ENCODE data around the gene TMPRSS4.

TMPRSS4 gene

DNA sequence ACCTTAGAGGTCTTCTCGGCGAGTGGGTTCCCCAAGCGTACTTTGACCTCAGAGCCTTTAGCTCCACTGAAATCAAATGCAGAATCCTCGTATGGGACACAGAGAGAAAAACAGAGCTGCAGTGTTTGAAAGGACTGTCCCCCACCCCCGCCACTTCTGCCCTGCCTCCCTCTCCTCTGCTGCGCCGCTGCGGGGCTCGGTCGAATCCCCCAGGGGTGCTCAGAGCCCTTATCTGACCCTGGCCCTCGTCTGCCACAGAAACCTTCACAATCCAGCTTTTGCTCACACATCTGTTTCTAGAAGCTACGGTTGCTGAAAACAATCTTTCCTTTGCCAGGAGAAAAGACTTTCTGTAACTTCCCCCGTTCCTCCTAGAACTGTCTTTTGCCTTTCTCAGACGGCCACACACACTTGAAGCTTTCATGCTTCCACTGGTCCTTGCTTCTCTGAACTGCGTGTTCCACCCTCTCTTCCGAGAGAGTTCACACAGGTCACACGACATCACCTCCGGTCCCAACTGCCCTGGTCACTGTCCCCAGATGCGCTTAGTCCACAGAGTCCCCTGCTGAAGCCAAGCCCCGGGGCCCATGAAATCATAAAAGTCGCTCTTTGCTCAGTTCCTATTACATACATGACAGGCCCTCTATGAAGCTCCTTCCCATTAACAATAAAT lies 6.1 kb downstream of the TMPRSS4 start:
- Histone ChIP-seq H3K4me3 (ENCODE audit: low read length) (no peak overlapping the region), H3K4me1 (ENCODE audit: control insufficient read depth, insufficient read depth, low read length) (no peaks in the 10 kb centered on the region), H3K27me3 (ENCODE audit: control insufficient read depth, insufficient read depth, low read length) (peaks cover 13% of the 10 kb centered on the region), H3K9ac (ENCODE audit: low read depth, low read length) (no peak overlapping the region), H3K9me3 (replicated peaks; ENCODE audit: low read length) (no peaks in the 10 kb centered on the region), H3K36me3 (ENCODE audit: insufficient read depth, low read length) (no peaks in the 10 kb centered on the region), H3K4me2 (ENCODE audit: low read length) (no peak overlapping the region)

GRCh38 chr11:118084247-118084646 lies 7.4 kb downstream of the TMPRSS4 start:
- Histone ChIP-seq H3K9ac (ENCODE audit: low read depth, low read length) (no peak overlapping the region), H3K4me2 (ENCODE audit: low read length) (no peak overlapping the region), H3K4me3 (ENCODE audit: low read length) (no peak overlapping the region), H3K9me3 (replicated peaks; ENCODE audit: low read length) (no peaks in the 10 kb centered on the region), H3K36me3 (ENCODE audit: insufficient read depth, low read length) (no peaks in the 10 kb centered on the region), H3K27me3 (ENCODE audit: control insufficient read depth, insufficient read depth, low read length) (peaks cover 13% of the 10 kb centered on the region), H3K4me1 (ENCODE audit: control insufficient read depth, insufficient read depth, low read length) (no peaks in the 10 kb centered on the region)

DNA sequence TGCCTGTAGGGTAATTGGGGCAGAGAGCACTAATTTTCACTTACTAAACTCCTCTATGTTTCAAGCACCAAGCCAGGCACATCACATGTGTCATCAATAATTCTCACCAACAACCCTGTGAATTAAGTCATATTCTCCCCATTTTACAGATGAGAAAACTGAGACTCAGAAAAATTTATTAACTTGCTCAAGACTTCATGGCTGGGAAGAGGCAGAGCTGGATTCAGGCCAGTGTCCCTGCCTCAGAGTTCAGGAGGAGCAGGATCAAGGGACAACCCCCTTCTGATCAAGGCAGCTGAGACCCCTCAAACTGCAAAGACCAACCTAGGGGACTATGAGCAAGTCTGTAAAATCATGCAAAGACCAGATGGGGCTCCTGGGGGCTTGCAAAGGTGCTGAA lies 7.8 kb downstream of the TMPRSS4 start:
- H3K9me3 ChIP-seq (replicated peaks; ENCODE audit: low read length): no peaks in the 10 kb centered on the region
- no peak overlapping the region for H3K4me3 ChIP-seq (ENCODE audit: low read length)
- H3K36me3 ChIP-seq (ENCODE audit: insufficient read depth, low read length): no peaks in the 10 kb centered on the region
- H3K4me1 ChIP-seq (ENCODE audit: control insufficient read depth, insufficient read depth, low read length): no peaks in the 10 kb centered on the region
- H3K9ac ChIP-seq (ENCODE audit: low read depth, low read length): no peak overlapping the region
- H3K27me3 ChIP-seq (ENCODE audit: control insufficient read depth, insufficient read depth, low read length): peaks cover 11% of the 10 kb centered on the region
- H3K4me2 ChIP-seq (ENCODE audit: low read length): no peak overlapping the region

- Histone ChIP-seq H3K9me3 (replicated peaks; ENCODE audit: low read length) (no peaks in the 10 kb centered on the region), H3K4me3 (ENCODE audit: low read length) (no peak within 1 kb of the TSS), H3K9ac (ENCODE audit: low read depth, low read length) (no peak within 1 kb of the TSS), H3K4me1 (ENCODE audit: control insufficient read depth, insufficient read depth, low read length) (no peaks in the 10 kb centered on the region), H3K27me3 (ENCODE audit: control insufficient read depth, insufficient read depth, low read length) (peaks cover 8% of the 10 kb centered on the region), H3K36me3 (ENCODE audit: insufficient read depth, low read length) (no peaks in the 10 kb centered on the region), H3K4me2 (ENCODE audit: low read length) (no peak within 1 kb of the TSS)
Observed at GRCh38 chr11:118086913-118087768, 10.3 kb downstream of the TMPRSS4 start, which contains the start of gene SMIM35. Gene SMIM35, minus strand, starts transcription at chr11:118086963. Its CDS starts 206 bp downstream, at chr11:118086757.

DNA sequence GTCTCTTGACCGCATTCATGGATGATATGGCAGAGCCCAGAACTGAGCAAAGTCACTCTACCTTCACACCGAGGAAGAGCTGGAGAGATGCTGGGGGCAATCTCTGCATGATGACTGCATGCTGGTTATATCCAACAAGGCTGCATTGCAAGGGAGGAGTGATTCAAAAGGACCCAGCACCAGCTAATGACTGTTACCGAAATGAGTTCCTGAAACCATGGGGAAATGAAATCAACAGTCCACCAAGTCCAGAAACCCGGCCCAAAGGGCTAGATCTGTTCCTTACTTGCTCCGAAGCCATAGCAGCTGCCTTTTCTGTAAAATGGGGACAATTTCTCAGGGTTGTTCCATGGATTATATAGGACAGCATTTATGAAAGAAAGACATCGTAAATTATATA lies 11.1 kb downstream of the TMPRSS4 start:
- no peak overlapping the region for H3K9ac ChIP-seq (ENCODE audit: low read depth, low read length)
- H3K27me3 ChIP-seq (ENCODE audit: control insufficient read depth, insufficient read depth, low read length): peaks cover 4% of the 10 kb centered on the region
- H3K4me1 ChIP-seq (ENCODE audit: control insufficient read depth, insufficient read depth, low read length): no peaks in the 10 kb centered on the region
- H3K9me3 ChIP-seq (replicated peaks; ENCODE audit: low read length): no peaks in the 10 kb centered on the region
- no peak overlapping the region for H3K4me3 ChIP-seq (ENCODE audit: low read length)
- no peaks in the 10 kb centered on the region for H3K36me3 ChIP-seq (ENCODE audit: insufficient read depth, low read length)
- no peak overlapping the region for H3K4me2 ChIP-seq (ENCODE audit: low read length)

DNA sequence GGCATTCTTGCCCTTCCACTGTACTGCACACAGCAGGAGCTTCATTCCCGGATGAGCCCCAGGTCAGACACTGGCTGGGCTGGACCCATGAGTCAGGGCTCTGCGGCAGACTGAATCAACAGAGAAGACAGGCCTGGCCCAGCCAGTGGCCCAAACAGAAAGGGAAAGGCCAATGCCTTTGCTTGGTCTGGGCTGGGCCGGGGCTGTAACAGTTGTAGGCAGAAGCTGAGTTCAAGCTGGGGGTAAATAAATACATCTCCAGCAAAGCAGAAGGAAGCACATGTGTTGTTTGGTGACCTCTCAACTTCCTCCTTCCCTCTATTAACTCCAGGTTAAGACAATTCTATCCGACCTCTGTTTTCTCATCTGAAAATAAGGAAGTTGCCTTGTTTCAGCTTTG lies 11.7 kb downstream of the TMPRSS4 start:
- no peaks in the 10 kb centered on the region for H3K36me3 ChIP-seq (ENCODE audit: insufficient read depth, low read length)
- no peak overlapping the region for H3K9ac ChIP-seq (ENCODE audit: low read depth, low read length)
- no peak overlapping the region for H3K4me2 ChIP-seq (ENCODE audit: low read length)
- no peak overlapping the region for H3K4me3 ChIP-seq (ENCODE audit: low read length)
- no peaks in the 10 kb centered on the region for H3K27me3 ChIP-seq (ENCODE audit: control insufficient read depth, insufficient read depth, low read length)
- H3K9me3 ChIP-seq (replicated peaks; ENCODE audit: low read length): no peaks in the 10 kb centered on the region
- H3K4me1 ChIP-seq (ENCODE audit: control insufficient read depth, insufficient read depth, low read length): no peaks in the 10 kb centered on the region

- H3K9me3 ChIP-seq (replicated peaks; ENCODE audit: low read length): no peaks in the 10 kb centered on the region
- no peak overlapping the region for H3K9ac ChIP-seq (ENCODE audit: low read depth, low read length)
- no peak overlapping the region for H3K4me2 ChIP-seq (ENCODE audit: low read length)
- no peak overlapping the region for H3K4me3 ChIP-seq (ENCODE audit: low read length)
- H3K36me3 ChIP-seq (ENCODE audit: insufficient read depth, low read length): no peaks in the 10 kb centered on the region
- no peaks in the 10 kb centered on the region for H3K27me3 ChIP-seq (ENCODE audit: control insufficient read depth, insufficient read depth, low read length)
- H3K4me1 ChIP-seq (ENCODE audit: control insufficient read depth, insufficient read depth, low read length): no peaks in the 10 kb centered on the region
Observed at GRCh38 chr11:118090545-118091162, 13.8 kb downstream of the TMPRSS4 start.

DNA sequence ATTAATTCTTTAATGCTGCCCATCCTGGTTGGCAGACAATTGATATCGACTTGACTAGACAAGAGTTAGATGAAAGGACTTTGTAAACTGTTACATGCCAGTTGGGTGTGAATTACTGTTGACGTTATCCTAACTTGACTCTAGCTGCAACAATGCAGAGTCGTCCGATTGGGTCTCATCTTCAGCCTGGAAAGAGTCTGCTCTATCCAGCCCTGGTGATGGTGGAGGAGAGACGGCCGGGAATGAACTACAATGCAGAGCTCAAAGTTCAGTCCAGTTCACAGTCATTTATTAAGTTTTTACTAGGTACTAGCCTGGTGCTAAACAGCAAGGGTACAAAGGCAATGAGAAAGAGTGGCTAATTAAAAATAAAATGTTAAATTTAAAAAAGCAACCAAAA lies 14.8 kb downstream of the TMPRSS4 start:
- Histone ChIP-seq H3K36me3 (ENCODE audit: insufficient read depth, low read length) (no peaks in the 10 kb centered on the region), H3K9me3 (replicated peaks; ENCODE audit: low read length) (no peaks in the 10 kb centered on the region), H3K4me3 (ENCODE audit: low read length) (no peak overlapping the region), H3K27me3 (ENCODE audit: control insufficient read depth, insufficient read depth, low read length) (no peaks in the 10 kb centered on the region), H3K9ac (ENCODE audit: low read depth, low read length) (no peak overlapping the region), H3K4me1 (ENCODE audit: control insufficient read depth, insufficient read depth, low read length) (no peaks in the 10 kb centered on the region), H3K4me2 (ENCODE audit: low read length) (no peak overlapping the region)

DNA sequence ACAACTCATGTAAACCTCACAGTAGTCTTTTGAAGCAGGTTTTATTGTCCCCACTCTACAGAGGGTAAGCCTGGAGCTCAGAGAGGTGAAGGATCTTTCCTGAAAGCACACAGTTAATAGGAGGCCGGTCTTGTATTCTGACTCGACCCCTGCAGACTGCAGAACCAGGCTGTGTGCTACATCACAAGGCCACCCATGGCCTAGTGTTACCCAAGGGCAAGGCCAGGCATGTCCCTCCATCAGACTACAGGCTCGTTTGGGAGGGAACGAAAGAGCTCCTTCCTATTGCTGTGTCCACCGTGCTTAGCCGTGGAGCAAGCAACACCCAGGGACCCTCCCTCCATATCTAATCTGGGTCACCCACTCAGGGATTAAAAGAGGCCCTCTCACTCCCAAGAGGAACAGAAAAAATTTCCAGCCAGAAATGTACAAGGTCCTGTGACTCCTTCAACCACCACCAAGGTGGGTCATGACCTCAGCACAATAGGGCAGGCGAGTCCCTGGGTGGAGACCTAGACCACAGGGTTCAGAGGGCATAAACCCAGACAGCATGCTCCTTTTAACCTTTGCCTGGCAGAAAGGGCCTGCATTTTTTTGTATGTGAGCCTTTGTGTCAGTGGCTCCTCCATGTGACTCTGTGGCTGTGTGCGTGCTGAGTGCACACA lies 16.2 kb downstream of the TMPRSS4 start:
- Histone ChIP-seq H3K36me3 (ENCODE audit: insufficient read depth, low read length) (no peaks in the 10 kb centered on the region), H3K4me3 (ENCODE audit: low read length) (no peak overlapping the region)

DNA sequence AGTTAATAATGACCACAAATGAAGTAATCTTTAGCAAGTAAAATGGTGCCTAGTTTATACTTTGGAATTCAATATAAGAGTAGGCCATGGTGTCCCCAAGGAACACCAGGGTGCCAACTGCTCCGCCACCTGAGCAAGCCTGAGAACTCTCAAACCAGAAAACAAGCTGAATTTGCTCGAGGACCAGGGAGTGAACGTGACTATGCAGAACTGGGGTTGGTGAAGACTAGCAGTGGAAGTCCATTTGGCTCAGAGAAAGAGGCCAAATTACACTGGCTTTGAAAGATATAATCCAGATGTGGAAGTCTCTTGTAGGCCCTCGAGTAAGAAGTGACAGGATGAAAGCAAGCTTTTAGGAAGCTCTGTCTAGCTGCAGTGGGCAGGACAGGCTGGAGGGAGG lies 18.6 kb downstream of the TMPRSS4 start:
- no peak overlapping the region for H3K4me3 ChIP-seq (ENCODE audit: low read length)
- H3K27me3 ChIP-seq (ENCODE audit: control insufficient read depth, insufficient read depth, low read length): peaks cover 6% of the 10 kb centered on the region
- no peaks in the 10 kb centered on the region for H3K9me3 ChIP-seq (replicated peaks; ENCODE audit: low read length)
- H3K9ac ChIP-seq (ENCODE audit: low read depth, low read length): no peak overlapping the region
- H3K36me3 ChIP-seq (ENCODE audit: insufficient read depth, low read length): no peaks in the 10 kb centered on the region
- H3K4me2 ChIP-seq (ENCODE audit: low read length): no peak overlapping the region
- no peaks in the 10 kb centered on the region for H3K4me1 ChIP-seq (ENCODE audit: control insufficient read depth, insufficient read depth, low read length)

More for the DNA sequence above, 16.2 kb downstream of the TMPRSS4 start:
- Histone ChIP-seq H3K4me2 (ENCODE audit: low read length) (no peak overlapping the region), H3K9ac (ENCODE audit: low read depth, low read length) (no peak overlapping the region), H3K4me1 (ENCODE audit: control insufficient read depth, insufficient read depth, low read length) (no peaks in the 10 kb centered on the region), H3K9me3 (replicated peaks; ENCODE audit: low read length) (no peaks in the 10 kb centered on the region), H3K27me3 (ENCODE audit: control insufficient read depth, insufficient read depth, low read length) (no peaks in the 10 kb centered on the region)

GRCh38 chr11:118095967-118096367 lies 19.1 kb downstream of the TMPRSS4 start:
- peaks cover 9% of the 10 kb centered on the region for H3K27me3 ChIP-seq (ENCODE audit: control insufficient read depth, insufficient read depth, low read length)
- no peaks in the 10 kb centered on the region for H3K36me3 ChIP-seq (ENCODE audit: insufficient read depth, low read length)
- H3K4me1 ChIP-seq (ENCODE audit: control insufficient read depth, insufficient read depth, low read length): no peaks in the 10 kb centered on the region
- no peak overlapping the region for H3K4me2 ChIP-seq (ENCODE audit: low read length)
- H3K9ac ChIP-seq (ENCODE audit: low read depth, low read length): no peak overlapping the region
- H3K9me3 ChIP-seq (replicated peaks; ENCODE audit: low read length): no peaks in the 10 kb centered on the region
- H3K4me3 ChIP-seq (ENCODE audit: low read length): no peak overlapping the region
